ENCODE data around the gene DSCAM.
"Not testable (repeated sequence)": the region's sequence is repeated elsewhere in the genome, so short reads cannot be mapped to it uniquely, and the experiment has no call there.

Gene DSCAM

DNA sequence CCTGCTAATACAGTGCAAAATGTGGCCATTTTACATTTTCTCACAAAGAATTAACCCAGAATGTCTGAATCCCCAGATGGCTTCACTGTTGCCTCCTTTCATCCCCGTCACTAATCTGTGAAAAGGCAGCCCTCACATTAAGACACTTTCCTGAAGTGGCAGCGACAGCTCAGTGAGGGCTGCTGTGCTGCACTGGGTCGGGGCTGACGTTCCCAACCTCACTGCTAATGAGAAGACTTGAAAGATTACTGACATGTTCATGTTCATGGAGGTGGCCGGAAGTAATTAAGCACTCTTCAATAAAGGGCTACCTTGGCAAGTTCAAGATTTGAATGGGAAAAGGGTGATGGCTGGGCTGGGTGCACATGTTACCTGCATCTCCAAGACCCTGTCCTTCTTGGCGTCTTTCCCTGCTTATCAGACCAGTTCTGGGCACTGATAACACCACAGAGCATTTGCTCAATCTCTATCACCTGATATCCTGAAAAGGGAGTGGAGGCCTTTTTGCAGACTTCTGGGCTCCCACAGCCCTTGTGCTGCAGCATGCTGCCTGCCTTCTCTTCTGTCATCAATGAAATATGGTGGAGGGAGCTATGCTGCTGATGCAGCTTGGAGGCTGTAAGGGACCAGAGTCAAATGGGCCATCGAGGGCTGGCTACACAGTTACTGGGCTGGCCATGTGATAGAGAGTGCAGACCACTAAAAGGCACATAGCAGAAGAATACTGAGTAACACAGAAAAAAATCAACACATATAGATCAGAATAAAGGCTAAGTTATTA is 596.3 kb downstream of the DSCAM start:
- no peak for DNase-seq (ENCODE audit: low read depth)

DNA sequence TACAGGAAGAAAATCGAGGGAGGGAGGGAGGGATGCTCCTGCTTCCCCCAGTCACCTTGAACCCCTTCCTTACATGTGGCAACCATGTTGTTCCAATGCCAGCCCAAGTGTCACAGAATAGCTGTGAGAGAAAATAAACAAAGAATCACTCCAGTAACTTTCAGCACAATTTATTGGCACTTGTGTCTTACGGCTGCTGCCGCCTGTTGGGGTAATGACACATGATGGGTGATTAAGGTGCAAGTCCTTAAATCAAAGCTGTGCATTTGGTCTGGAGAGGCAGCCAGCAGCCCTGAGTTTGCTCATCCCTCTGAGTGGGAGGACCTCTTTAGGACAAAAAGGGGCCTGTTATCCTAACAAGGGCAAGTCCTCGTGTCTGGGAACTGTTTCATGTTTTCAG is 602.0 kb downstream of the DSCAM start:
- DNase-seq (ENCODE audit: low read depth) = no peak

DNA sequence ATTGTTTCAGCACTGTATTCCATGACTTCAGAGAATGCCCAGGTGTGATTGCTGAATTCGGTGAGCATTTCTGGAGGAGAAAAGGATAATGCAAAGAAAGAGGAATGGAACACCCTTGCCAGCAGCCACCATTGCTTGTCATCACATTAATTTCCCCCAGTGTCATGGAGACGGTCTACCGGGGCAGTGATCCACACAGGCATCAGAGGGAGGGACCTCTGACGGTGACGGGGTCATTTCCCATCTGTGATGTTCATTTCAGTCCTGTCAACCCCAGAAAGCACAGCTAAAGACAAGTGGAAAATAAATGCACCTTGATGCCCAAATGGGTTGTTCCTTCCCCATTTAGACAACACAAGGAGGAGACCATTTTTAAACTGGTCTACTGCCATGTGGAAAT is 603.3 kb downstream of the DSCAM start:
- no peak for DNase-seq (ENCODE audit: low read depth)

DNA sequence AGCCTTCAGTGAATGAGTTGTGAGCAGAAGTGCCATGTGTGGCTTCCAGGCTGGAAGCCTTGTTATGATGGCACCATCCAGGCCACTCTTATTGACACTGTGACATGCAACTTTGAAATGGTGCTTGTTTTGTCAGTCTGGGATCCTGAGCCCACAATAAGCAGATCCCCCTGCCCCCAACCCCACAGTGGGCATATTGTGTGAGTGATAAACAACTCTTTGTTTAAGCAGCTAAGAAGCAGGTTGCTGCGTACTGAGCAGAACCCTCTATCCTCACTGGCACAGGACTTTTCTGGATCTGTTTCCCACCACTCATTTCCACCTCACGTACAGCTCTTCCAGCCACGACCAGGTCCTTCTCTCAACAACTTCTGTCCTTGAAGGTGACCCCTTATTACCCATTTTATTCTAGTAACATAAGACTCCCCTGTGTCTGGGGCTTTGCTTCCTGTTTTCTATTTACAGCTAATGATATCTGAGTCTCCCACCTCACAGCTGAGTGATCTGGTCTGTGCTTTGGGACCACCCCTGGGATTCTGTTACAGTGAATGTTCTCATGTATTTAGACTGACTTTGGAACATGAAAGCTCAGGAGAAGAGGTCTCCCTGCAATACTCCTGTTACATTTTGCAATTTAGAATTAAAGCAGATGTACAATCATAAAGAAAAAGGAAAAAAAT is 604.2 kb downstream of the DSCAM start:
- no peak for DNase-seq (ENCODE audit: low read depth)

DNA sequence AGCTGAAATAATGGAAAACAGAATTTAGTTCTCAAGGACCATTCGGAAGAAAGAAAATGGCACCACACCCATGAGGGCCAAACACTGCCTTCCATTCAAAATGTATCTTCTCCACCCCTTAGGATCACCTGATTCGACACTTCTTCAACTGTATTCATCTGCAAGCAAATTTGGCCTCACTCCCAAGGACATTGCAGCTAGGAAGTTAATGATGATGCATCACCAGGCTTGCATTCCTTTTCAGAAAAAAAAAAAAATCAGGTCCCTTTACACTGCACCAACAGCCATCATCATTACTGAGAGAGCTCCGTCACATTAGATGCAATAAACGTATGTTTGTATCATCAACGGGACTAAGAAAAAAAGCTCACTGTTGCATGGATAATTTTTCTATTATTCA is 611.4 kb downstream of the DSCAM start:
- no peak for DNase-seq (ENCODE audit: low read depth)

DNA sequence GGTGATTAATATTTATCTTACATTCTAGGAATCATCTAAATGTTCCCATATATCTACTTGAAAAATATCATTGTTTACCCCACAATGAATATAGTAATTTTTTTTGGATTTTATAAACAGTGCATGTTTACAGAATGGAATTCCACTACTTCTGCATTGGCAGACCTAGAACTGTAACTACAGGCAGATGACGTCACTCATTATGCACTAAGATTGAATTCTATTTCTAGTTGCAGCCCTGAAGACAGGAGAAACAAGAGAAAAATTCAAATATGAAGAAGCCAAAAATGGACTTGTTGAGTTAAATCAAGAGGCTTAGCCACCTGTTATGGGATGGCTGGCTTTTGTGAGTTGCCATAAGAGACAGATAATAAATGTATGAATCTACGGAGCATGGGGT is 615.0 kb downstream of the DSCAM start:
- DNase-seq (ENCODE audit: low read depth) = no peak

DNA sequence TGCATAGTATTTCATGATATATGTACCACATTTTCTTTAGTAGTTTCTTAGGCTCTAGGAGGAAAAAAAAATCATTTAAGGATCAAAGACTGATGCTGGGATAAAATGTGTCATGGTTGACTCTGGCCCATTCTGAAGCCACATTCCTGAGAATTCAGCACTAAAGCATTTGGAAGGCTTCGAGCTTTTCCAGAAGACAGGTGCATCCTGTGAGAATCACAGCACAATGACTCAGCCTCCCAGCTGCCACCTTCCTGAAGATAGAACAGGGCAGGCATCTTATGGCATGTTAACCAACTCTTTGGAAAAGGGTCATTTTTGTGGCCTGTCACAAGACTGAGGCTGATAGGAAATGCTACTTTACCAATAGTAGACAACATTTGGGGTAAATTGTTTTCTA is 619.9 kb downstream of the DSCAM start:
- no peak for DNase-seq (ENCODE audit: low read depth)

DNA sequence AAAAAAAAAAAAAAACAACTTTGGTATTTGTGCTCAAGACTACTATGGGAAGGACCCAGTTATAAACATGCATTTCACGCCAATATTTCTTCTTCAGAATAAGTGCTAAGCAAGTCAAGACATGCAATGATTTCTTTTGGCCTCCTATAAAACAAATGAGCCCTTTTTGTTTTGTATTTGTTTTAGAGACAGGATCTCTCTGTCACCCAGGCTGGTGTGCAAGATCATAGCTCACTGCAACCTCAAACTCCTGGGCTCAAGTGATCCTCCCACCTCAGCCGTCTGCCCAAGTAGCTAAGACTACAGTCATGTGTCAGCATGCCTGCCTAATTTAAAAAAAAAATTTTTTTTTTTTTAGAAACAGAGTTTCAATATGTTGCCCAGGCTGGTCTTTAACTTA is 631.0 kb downstream of the DSCAM start:
- DNase-seq (ENCODE audit: low read depth) = no peak

DNA sequence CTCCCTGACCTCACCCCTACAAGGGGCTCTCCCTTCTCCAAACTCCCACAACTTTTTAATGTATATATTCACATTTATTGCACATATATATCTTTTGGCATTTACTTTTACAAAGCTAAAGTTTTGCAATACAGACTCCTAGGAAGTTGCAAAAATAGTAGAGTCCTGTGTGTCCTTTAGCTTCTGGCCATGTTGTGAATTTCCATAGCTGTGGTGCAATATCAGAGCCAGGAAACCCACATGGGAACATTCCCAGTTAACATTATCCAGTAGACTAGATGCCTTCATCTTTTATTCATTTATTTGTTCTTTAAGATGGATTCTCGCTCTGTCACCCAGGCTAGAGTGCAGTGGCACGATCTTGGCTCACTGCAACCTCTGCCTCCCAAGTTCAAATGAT is 636.7 kb downstream of the DSCAM start:
- DNase-seq (ENCODE audit: low read depth) = no peak

DNA sequence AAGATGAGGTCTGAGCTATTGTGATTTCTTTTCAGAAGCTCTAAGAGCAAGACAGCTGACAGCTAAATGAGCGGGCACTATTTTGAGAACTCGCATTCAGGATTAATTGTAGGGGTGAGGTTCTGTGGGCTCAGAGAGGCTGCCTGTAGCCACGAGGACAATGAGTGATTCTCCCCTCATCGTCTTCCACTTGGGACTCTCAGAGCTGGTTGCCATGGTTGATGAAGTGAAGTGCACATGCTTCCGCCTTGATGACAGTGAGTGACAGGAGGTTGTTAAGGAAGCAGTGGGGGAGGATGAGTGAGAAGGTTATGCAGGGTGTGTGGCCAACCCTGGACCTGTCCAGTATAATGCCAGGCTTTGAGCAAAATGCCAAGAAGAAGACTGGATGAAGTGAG is 638.0 kb downstream of the DSCAM start:
- no peak for DNase-seq (ENCODE audit: low read depth)

DNA sequence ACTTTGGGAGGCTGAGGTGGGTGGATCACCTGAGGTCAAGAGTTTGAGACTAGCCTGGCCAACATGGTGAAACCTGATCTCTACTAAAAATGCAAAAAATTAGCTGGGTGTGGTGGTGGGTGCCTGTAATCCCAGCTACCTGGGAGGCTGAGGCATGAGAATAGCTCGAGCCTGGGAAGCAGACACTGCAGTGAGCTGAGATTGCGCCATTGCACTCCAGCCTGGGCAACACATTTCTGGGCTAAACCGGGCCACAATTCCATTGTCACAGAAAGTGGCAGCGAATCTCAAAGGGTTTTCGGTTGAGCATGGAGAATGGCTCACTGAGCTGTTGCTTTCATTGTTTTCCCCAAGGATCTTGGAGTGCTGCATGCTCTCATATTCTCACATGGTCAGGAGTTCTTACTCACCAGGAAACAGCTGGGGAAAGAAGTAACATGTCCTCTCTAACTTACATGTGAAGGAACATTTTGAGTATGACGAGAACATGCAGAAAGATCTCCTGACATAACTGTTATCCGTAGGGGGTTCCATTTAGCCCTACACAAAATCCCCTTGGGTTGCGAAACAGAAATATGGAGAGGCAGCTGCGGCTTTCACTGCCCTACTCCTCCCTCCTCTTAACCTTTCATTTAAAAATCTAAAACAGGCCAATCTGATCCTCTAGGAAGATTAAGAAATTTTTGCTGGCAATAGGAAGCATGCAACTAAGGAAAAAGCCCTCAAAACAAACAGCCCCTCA is 638.6 kb downstream of the DSCAM start:
- DNase-seq (ENCODE audit: low read depth) = no peak

DNA sequence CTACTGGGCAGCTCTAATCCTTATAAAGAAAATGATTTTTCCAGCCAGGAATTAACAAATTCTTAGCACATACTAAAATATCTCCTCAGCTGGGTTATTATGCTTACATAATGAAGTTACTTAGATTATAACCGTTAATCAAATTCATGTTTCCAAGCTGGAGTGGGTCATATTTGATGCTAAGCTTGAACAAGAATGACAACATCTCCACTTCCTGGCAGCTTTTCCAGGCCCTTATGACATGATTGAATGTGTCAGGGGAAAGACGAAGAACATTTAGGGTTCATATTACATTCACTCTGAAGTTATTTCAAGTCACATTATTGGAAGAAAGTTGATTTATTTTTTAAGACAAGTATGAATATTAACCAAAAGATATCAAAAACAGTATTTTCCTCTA is 646.0 kb downstream of the DSCAM start:
- no peak for DNase-seq (ENCODE audit: low read depth)

DNA sequence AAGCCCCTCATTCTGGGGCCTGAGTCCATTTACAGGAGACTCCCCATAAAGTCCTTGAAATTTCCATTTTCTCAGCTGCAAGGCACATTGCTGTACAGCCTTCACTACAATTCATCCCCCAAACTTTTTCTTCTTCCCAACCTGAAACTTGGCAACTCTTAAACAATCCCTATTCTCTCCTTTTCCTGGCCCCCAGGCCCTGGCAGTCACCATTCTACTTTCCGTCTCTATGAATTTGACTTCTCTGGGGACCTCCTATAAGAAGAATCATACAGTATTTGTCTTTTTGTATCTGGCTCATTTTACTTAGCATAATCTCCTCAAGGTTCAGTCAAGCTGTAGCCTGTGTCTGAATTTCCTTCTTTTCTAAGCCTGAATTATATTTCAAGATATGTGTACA is 646.8 kb downstream of the DSCAM start:
- DNase-seq (ENCODE audit: low read depth) = no peak

DNA sequence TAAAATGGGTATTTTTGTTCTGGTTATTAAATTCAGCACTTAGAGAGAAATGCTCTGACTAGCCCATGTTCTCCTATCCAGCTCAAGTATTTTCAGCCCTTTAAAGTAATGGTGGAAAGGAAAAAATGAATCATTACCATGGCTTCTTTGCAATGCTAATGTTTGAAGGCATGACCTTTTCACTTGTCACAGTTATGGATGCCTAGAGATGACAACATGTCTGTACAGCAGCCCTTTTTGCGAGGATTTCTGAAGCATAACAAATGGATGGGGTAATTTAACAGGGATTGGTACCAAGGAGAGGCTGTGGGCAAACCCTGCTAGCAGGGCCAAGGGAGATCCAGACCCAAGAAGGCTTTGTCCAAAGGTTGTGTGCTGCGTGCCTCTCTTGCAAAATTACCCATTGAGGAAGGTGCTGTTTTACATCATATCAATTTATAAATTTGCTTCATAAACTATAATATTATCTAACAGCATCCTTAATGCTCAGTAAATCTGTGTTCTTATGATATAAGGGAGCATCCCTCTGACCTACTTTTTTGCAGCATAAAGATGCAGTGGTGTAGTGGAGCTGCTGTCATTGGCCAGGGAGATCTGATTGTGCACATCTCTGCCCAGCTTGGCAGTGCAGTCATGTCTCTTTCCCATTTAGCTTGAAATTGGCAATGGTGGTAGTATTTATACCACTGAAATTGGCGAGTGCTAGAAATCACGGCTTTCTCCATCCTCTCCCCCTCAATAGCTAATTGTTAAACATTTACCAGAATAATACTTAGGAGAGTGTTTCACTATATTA is 652.6 kb downstream of the DSCAM start:
- DNase-seq (ENCODE audit: low read depth) = no peak

DNA sequence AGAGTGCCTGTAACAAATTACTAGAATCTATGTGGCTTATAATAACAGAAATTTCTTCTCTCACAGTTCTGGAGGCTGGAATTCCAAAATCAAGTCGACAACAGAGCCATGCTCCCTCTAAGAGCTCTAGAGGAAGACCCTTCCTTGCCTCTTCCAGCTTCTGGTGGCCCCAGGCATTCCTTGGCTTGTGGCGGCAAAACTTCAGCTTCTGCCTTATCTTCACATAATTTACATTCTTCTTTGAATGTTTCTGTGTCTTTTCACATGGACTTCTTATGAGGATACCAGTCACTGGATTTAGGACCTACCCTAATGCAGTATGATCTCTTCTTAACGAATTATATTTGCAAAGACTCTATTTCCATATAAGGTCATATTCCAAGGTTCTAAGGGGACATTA is 655.3 kb downstream of the DSCAM start:
- no peak for DNase-seq (ENCODE audit: low read depth)

DNA sequence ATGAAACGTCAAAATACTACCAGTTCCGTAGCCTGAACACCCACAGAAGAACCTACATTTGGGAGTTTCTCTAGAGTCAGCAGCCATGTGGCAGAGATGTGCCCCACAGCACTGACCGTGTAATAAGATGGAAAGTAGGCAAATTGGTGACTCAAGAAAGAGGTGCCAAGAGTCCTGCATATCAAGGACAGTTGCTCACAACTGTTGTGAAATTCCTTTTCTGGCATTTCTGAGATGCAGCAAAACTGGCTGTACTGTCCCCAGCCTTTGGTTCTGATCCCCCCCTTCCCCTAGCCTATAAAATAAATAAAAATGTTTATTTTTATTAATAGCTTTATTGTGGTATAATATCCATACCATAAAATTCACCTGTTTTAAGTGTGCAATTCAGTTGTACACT is 655.8 kb downstream of the DSCAM start:
- no peak for DNase-seq (ENCODE audit: low read depth)

DNA sequence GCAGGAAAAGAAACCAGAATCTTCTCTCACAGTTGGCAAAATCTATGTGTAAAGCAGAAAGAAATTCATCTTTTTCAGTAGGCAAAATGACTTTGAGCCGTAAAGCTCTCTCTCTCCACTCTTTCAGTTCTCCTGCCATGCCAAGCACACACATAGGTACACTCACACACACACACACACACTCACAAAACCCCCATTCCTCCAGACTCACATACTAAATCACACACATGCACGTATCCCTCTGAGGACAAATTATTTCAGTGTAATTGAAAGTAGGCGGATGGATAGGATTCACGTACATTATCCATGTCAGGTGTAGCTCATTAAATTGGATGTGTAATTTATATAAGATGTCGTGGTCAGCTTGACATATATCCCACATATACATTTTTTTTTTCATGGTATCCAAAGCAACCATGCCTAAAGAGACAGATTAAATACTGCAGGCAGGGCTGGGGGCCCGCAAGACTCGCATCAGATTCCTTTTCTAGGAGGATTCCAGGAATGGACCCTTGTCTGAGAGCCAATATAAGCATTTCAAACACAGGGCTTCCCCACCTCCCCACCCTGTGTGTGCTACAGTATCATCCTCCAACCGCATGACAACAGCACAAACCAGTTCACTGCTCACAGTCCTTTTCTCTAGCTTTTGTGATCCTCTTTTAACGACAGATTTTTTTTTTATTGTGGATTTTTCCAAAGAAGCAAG is 658.9 kb downstream of the DSCAM start:
- DNase-seq (ENCODE audit: low read depth) = no peak

DNA sequence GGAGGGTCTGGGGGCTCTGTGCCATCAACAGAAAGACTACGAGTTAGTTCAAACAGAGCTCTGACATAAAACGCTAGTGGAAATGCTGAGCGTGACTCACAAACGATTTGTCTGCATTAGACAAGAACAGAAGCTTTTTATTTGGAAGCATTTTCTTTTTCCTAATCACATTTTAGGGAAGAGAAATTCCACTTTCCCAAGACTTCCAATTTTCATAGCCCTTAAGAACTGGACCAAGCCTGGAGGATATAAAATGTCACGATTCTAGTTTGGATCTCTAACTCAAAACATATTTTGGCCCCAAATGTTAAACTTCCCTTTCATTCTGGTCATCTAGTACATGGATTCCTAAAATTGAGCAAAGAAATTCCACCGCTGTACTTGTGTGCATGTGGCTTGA is 659.7 kb downstream of the DSCAM start:
- DNase-seq (ENCODE audit: low read depth) = no peak

DNA sequence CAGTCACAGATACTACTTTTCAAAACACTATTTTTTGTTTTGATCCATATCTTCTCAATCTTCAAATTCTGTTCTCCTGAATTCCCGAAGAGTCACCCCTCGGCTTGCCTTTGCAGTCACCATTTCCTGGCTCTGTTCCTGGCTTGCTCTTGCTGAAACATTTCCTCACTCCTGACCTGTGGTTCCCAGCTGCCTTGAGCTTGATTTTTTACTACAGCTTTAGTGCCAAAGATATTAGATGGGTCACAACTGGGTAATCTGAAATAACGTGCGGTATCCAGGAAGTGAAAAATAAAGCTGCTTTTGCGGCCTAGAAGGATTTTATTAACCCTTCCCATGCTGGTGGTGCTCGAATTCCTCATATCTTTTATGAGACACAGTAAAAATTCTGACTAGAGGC is 660.9 kb downstream of the DSCAM start:
- no peak for DNase-seq (ENCODE audit: low read depth)

DNA sequence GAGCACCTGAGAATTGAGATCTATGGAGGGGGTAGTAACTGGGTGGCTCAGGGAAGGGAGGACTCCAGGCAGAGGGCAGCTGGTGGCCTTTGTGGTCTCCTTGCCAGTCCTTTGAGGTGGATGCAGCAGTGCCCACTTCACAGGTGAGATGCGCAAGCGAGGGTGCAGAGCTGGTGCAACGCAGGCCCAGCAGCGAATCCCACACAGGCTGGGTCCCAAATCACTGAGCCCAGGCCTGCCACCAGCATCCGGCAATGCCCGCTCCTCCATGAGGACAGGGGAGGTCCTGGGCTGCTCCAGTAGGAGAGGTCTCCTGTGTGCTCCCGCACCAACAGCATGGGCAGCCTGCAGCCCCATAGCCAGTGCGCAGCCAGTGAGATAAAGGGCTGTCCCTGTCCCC is 661.8 kb downstream of the DSCAM start:
- DNase-seq (ENCODE audit: low read depth) = no peak

DNA sequence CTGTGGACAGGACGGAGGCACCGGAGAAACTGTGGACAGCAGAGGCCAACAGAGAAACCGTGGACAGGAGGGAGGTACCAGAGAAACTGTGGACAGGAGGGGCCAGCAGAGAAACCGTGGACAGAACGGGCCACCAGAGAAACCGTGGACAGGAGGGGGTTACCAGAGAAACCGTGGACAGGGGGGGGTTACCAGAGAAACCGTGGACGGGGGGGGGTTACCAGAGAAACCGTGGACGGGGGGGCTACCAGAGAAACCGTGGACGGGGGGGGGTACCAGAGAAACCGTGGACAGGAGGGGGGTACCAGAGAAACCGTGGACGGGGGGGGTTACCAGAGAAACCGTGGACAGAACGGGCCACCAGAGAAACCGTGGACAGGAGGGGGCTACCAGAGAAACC is 664.5 kb downstream of the DSCAM start:
- not testable (repeated sequence) for DNase-seq (ENCODE audit: low read depth)

DNA sequence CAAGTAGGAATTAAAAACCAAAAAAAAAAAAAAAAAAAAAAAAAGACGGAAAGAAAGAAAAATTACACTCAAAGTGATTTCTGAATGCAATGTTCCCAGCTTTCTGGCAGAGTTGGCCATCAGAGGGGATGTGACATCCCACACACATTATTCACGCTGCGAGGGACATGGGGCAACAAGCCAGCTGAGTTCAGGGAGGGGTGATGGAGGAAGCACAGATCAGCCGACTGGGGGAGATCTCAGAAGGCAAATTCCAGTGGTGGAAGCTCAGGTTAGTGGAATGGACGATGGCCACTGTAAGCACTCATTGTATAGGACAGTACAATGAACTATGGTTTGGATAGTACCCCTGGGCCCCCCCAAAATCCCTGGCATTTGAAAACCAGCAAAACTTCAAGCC is 667.8 kb downstream of the DSCAM start:
- DNase-seq (ENCODE audit: low read depth) = no peak
